BLaER1 (cell line): Measurements from ENCODE around the gene RASIP1.

Experiments used
- H3K27ac ChIP-seq: shearing (Covaris generic); formaldehyde crosslinking; 2 replicates; pipeline ENCODE4 v1.8.1; 2022
- H3K27me3 ChIP-seq: shearing (Covaris generic); formaldehyde crosslinking; 2 replicates; pipeline ENCODE4 v1.8.1; 2022
- H3K36me3 ChIP-seq: shearing (Covaris generic); formaldehyde crosslinking; 2 replicates; pipeline ENCODE4 v1.8.1; 2022
- H3K4me1 ChIP-seq: shearing (Covaris generic); formaldehyde crosslinking; 2 replicates; pipeline ENCODE4 v1.8.1; 2022
- H3K4me2 ChIP-seq: shearing (Covaris generic); formaldehyde crosslinking; 2 replicates; pipeline ENCODE4 v1.8.1; 2022
- H3K4me3 ChIP-seq: shearing (Covaris generic); formaldehyde crosslinking; 2 replicates; pipeline ENCODE4 v1.8.1; 2022
- H3K9ac ChIP-seq: shearing (Covaris generic); formaldehyde crosslinking; 2 replicates; pipeline ENCODE4 v1.8.1; 2022
- H3K9me3 ChIP-seq: shearing (Covaris generic); formaldehyde crosslinking; 2 replicates; pipeline ENCODE4 v1.8.1; 2022
- H4K20me1 ChIP-seq: shearing (Covaris generic); formaldehyde crosslinking; 2 replicates; pipeline ENCODE4 v1.8.1; 2022
- Cebpa-rat ChIP-seq: shearing (Covaris generic); IDR thresholded peaks from 2 replicates; pipeline ENCODE4 v1.8.1; 2022

RASIP1 gene

GRCh38 chr19:48713041-48713863 is 27.2 kb downstream of the RASIP1 start:
- Histone ChIP-seq H3K9ac (peak overlapping the region; percentile 77), H3K4me2 (peak overlapping the region; percentile 94), H3K9me3 (0 out of 2 replicates have a peak, but pooled peaks cover 5% of the 10 kb centered on the region), H3K27me3 (no peaks in the 10 kb centered on the region), H3K4me1 (peaks cover 30% of the 10 kb centered on the region), H4K20me1 (no peaks in the 10 kb centered on the region), H3K4me3 (peak overlapping the region; percentile 79), H3K36me3 (peaks cover 7% of the 10 kb centered on the region; the same call in 1 of the 2 replicates), H3K27ac (peak overlapping the region; percentile 60)
- no peak for TF ChIP-seq Cebpa-rat

DNA sequence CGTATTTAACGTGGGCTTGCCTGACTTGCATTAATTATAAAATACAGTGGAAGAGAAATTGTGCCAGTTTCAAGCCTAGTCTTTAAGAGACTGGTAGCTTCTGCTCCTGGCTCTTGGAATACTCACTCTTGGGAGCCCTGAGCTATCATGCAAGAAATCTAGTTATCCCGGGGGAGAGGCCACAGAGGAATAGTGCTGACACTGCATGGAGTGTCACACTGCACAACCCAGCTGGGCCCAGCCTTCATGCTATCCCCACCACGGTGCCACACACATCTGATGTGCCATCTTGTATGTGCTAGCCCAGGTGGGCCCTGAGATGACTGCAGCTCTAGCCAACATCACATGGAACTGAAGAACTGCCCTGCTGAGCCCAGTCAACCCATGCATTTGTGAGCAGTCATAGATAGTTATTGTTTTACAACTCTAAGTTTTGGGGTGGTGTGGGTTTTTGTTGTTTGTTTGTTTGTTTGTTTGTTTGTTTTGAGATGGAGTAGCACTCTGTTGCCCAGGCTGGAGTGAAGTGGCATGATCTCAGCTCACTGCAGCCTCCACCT is 29.2 kb downstream of the RASIP1 start:
- Histone ChIP-seq H4K20me1 (no peaks in the 10 kb centered on the region), H3K4me3 (no peak overlapping the region), H3K27me3 (no peaks in the 10 kb centered on the region), H3K4me1 (peaks cover 30% of the 10 kb centered on the region), H3K36me3 (peaks cover 21% of the 10 kb centered on the region), H3K4me2 (no peak overlapping the region), H3K9ac (no peak overlapping the region), H3K9me3 (0 out of 2 replicates have a peak, but pooled peaks cover 5% of the 10 kb centered on the region), H3K27ac (no peak overlapping the region)
- TF ChIP-seq Cebpa-rat = no peak

- Histone ChIP-seq H3K27me3 (no peaks in the 10 kb centered on the region), H3K27ac (no peak overlapping the region), H3K4me1 (peaks cover 13% of the 10 kb centered on the region), H3K9me3 (peaks cover 10% of the 10 kb centered on the region; the same call in 1 of the 2 replicates), H3K4me3 (no peak overlapping the region), H3K4me2 (no peak overlapping the region), H3K9ac (no peak overlapping the region), H4K20me1 (no peaks in the 10 kb centered on the region), H3K36me3 (peaks cover 46% of the 10 kb centered on the region)
- TF ChIP-seq Cebpa-rat = no peak
These were observed 31.9 kb downstream of the RASIP1 start for GRCh38 chr19:48708471-48708870.

DNA sequence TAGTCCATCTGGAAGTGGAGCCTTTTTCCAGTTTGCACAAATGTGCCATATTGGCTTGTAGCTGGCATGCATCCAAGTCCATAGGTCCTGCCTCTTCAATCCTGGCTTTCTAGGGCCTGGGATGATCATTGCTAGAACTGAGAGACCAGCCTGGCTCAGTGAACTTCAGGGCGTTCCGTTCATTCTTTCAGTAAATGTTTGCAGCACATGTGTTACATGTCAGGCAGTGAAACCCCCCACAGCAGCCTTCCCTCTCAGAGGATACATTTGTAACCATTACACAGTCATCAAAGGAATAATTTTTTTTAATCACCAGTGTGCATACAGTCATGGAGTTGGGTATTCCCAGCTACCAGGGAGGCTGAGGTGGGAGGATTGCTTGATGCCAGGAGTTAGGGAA is 35.0 kb downstream of the RASIP1 start:
- H3K27me3 ChIP-seq = no peaks in the 10 kb centered on the region
- H3K4me1 ChIP-seq = no peaks in the 10 kb centered on the region
- H3K4me3 ChIP-seq = no peak overlapping the region
- peaks cover 9% of the 10 kb centered on the region; the same call in 1 of the 2 replicates for H3K9me3 ChIP-seq
- peaks cover 66% of the 10 kb centered on the region for H3K36me3 ChIP-seq
- no peaks in the 10 kb centered on the region for H4K20me1 ChIP-seq
- no peak overlapping the region for H3K4me2 ChIP-seq
- H3K9ac ChIP-seq = no peak overlapping the region
- TF ChIP-seq Cebpa-rat = no peak
- no peak overlapping the region for H3K27ac ChIP-seq

DNA sequence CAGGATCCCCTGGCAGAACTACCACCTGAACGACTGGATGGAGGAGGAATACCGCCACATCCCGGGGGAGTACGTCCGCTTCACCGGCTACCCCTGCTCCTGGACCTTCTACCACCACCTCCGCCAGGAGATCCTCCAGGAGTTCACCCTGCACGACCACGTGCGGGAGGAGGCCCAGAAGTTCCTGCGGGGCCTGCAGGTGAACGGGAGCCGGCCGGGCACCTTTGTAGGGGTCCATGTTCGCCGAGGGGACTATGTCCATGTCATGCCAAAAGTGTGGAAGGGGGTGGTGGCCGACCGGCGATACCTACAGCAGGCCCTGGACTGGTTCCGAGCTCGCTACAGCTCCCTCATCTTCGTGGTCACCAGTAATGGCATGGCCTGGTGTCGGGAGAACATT is 37.1 kb downstream of the RASIP1 start:
- H3K4me2 ChIP-seq = no peak overlapping the region
- H3K36me3 ChIP-seq = peaks cover 66% of the 10 kb centered on the region
- peaks cover 4% of the 10 kb centered on the region for H3K4me1 ChIP-seq
- H3K27me3 ChIP-seq = no peaks in the 10 kb centered on the region
- H3K4me3 ChIP-seq = no peak overlapping the region
- no peaks in the 10 kb centered on the region for H4K20me1 ChIP-seq
- H3K9ac ChIP-seq = no peak overlapping the region
- H3K9me3 ChIP-seq = peaks cover 9% of the 10 kb centered on the region; the same call in 1 of the 2 replicates
- no peak overlapping the region for H3K27ac ChIP-seq
- no peak for TF ChIP-seq Cebpa-rat

DNA sequence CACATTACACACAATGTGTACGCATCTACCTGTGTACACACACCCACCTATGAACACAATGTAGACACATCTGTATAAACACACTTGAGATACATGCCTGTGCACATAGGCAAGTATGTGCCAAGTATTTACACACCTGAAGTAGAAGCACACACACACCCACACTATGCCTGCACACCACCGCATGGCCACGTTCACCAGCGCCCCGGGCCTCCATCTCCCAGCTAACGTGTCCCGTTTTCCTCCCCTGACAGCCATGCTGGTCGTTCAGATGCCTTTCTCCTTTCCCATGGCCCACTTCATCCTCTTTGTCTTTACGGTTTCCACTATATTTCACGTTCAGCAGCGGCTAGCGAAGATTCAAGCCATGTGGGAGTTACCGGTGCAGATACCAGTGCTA is 37.7 kb downstream of the RASIP1 start:
- Histone ChIP-seq H3K4me2 (no peak overlapping the region), H3K36me3 (peaks cover 66% of the 10 kb centered on the region), H4K20me1 (no peaks in the 10 kb centered on the region), H3K27ac (no peak overlapping the region), H3K27me3 (no peaks in the 10 kb centered on the region), H3K9me3 (peaks cover 9% of the 10 kb centered on the region; the same call in 1 of the 2 replicates), H3K4me1 (peaks cover 11% of the 10 kb centered on the region), H3K4me3 (no peak overlapping the region), H3K9ac (no peak overlapping the region)
- TF ChIP-seq Cebpa-rat = no peak

GRCh38 chr19:48698046-48698445 is 42.4 kb downstream of the RASIP1 start:
- TF ChIP-seq Cebpa-rat = no peak
- Histone ChIP-seq H3K4me1 (peaks cover 40% of the 10 kb centered on the region), H3K36me3 (peaks cover 23% of the 10 kb centered on the region), H3K27ac (peak overlapping the region; percentile 68), H3K4me2 (peak overlapping the region; percentile 88), H3K27me3 (no peaks in the 10 kb centered on the region), H3K9ac (peak overlapping the region; percentile 39; the same call in 1 of the 2 replicates), H3K9me3 (no peaks in the 10 kb centered on the region; the same call in 1 of the 2 replicates), H3K4me3 (no peak overlapping the region), H4K20me1 (no peaks in the 10 kb centered on the region)

DNA sequence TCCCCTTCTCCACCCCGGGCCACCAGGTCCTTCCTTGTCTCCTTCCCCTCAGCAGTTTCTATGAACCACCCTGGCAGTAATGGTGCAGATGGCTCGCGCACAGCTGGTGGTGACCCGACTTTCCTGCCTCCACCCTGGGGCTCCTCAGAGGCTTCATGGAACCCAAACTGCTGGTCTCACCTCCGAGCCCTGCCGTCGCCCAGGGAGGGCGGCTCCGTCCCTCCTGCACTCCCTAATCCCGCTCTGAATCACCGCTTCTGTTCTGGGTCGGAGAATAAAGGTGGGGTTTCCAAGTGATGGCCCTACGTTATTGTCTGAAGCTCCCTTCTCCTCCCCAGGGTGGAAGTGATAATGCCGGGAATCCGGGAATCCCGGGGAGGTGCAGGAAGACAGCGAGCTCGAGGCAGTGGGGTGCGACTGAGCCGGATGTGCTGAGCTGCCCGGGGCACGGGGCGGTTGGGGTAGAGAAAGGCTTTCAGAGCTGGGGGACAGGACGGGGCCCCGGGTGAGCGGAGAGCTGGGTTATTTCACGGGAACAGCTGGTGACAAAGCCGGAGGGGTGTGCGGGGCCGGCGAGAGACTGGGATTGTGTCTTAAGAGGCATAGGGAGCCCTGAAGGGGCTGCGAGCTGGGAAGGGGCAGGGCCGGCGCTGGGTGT is 43.9 kb downstream of the RASIP1 start:
- peak overlapping the region; percentile 89 for H3K27ac ChIP-seq

DNA sequence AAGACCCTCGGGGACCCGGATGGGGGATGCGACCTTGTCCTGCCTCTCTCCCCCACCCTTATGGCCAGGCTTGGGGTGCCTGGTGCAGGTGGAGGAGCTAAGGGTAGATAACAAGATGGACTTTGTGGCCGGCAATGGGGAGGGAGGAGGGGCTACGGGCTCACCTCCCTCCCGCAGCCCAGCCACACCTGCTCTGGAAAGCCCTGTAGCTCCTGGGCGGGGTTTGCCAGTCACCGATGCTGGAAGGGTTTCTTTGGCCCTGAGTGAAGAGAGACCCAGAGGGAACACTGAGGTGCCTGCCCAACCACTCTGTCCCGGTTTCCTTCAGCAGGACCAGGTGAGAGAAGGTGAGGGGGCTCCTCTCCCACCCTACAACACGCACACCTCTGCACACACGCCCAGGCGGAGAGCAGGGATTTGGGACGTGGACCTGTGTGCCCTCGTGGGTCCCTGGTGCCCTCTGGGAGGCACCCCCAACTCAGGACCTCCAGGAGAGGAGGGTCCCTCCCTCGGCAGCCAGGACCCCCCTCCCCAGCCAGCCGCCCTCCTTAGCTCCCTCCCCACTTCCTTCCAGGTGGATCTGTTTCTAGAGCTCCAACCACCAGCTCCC is 44.6 kb downstream of the RASIP1 start, which contains the start of gene FUT2:
Gene FUT2 (plus strand): TSS at position 229 of the 610 bp plus-strand sequence. CDS start 6,986 bp downstream, outside the sequence.
- H3K4me2 ChIP-seq = peak within 1 kb of the TSS; percentile 88
- H3K27me3 ChIP-seq = no peaks in the 10 kb centered on the region
- peak within 1 kb of the TSS; percentile 89 for H3K27ac ChIP-seq
- no peaks in the 10 kb centered on the region for H3K9me3 ChIP-seq
- H3K4me3 ChIP-seq = peak within 1 kb of the TSS; percentile 62
- H4K20me1 ChIP-seq = no peaks in the 10 kb centered on the region
- peaks cover 49% of the 10 kb centered on the region for H3K4me1 ChIP-seq
- TF ChIP-seq Cebpa-rat = no peak
- H3K9ac ChIP-seq = peak within 1 kb of the TSS; percentile 73
- H3K36me3 ChIP-seq = peaks cover 3% of the 10 kb centered on the region; the same call in 1 of the 2 replicates

More for the DNA sequence above, 43.9 kb downstream of the RASIP1 start:
- Histone ChIP-seq H4K20me1 (no peaks in the 10 kb centered on the region), H3K4me3 (peak overlapping the region; percentile 62), H3K27me3 (no peaks in the 10 kb centered on the region), H3K9ac (peak overlapping the region; percentile 73), H3K36me3 (peaks cover 9% of the 10 kb centered on the region; the same call in 1 of the 2 replicates), H3K9me3 (no peaks in the 10 kb centered on the region), H3K4me1 (peaks cover 43% of the 10 kb centered on the region), H3K4me2 (peak overlapping the region; percentile 88)
- no peak for TF ChIP-seq Cebpa-rat
